Measurements from ENCODE around the gene CFAP410. TPM values are rescaled to one million over a fixed set of nuclear protein-coding genes. Genes with fewer than 3 reads are reported as not detected.
A peak's percentile ranks its signal among the peaks of the same experiment; 100 is the strongest.

Gene CFAP410
- total RNA-seq, 3 donors from 2014 or later (not counting 1 experiment from before 2014, with no cell fraction given) = 43.6 to 47.4 (median 46.7) TPM

GRCh38 chr21:44293551-44294231 is 45.5 kb downstream of the CFAP410 start:
- Histone ChIP-seq H3K9me3 (ENCODE audit: control insufficient read depth, insufficient read depth, low read length) (no peaks in the 10 kb centered on the region), H3K36me3 (ENCODE audit: control insufficient read depth, insufficient read depth, low read length) (no peaks in the 10 kb centered on the region), H3K4me3 (ENCODE audit: low read length) (no peak overlapping the region), H3K27ac (ENCODE audit: low read length) (no peak overlapping the region), H3K27me3 (ENCODE audit: control insufficient read depth, insufficient read depth, low read length) (no peaks in the 10 kb centered on the region), H3K4me1 (ENCODE audit: control insufficient read depth, insufficient read depth, low read length) (peaks cover 36% of the 10 kb centered on the region)
- Mint-ChIP-seq H3K27ac (no peak overlapping the region), H3K9me3 (no peaks in the 10 kb centered on the region), H3K36me3 (no peaks in the 10 kb centered on the region), H3K27me3 (ENCODE audit: low read depth in 2 of 2) (peaks cover 0 to 3% of the 10 kb centered on the region in 2 donors), H3K4me1 (peaks cover 11 to 18% of the 10 kb centered on the region in 2 donors), H3K4me3 (no peak overlapping the region)
- DNase-seq (peak in 1 of 2 donors; percentile 63), ATAC-seq (peak in 2 of 3 donors; percentile 8 to 16)
- 67% methylated on average over 33 of the region's 33 CpGs for WGBS (ENCODE audit: insufficient coverage)
- intact Hi-C loops (cut with micrococcal nuclease) = no loop called here
- TF ChIP-seq, protein P1, sequence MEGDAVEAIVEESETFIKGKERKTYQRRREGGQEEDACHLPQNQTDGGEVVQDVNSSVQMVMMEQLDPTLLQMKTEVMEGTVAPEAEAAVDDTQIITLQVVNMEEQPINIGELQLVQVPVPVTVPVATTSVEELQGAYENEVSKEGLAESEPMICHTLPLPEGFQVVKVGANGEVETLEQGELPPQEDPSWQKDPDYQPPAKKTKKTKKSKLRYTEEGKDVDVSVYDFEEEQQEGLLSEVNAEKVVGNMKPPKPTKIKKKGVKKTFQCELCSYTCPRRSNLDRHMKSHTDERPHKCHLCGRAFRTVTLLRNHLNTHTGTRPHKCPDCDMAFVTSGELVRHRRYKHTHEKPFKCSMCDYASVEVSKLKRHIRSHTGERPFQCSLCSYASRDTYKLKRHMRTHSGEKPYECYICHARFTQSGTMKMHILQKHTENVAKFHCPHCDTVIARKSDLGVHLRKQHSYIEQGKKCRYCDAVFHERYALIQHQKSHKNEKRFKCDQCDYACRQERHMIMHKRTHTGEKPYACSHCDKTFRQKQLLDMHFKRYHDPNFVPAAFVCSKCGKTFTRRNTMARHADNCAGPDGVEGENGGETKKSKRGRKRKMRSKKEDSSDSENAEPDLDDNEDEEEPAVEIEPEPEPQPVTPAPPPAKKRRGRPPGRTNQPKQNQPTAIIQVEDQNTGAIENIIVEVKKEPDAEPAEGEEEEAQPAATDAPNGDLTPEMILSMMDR (IDR thresholded peaks at IDR 0.05) = no peak

GRCh38 chr21:44292812-44293195 is 46.4 kb downstream of the CFAP410 start:
- WGBS (ENCODE audit: insufficient coverage) = 96% methylated on average over 15 of the region's 15 CpGs
- Histone ChIP-seq H3K4me3 (ENCODE audit: low read length) (no peak overlapping the region), H3K27me3 (ENCODE audit: control insufficient read depth, insufficient read depth, low read length) (no peaks in the 10 kb centered on the region), H3K27ac (ENCODE audit: low read length) (no peak overlapping the region), H3K9me3 (ENCODE audit: control insufficient read depth, insufficient read depth, low read length) (no peaks in the 10 kb centered on the region), H3K36me3 (ENCODE audit: control insufficient read depth, insufficient read depth, low read length) (no peaks in the 10 kb centered on the region), H3K4me1 (ENCODE audit: control insufficient read depth, insufficient read depth, low read length) (peaks cover 31% of the 10 kb centered on the region)
- DNase-seq (no peak), ATAC-seq (no peak)
- Mint-ChIP-seq H3K27me3 (ENCODE audit: low read depth in 2 of 2) (peaks cover 0 to 3% of the 10 kb centered on the region in 2 donors), H3K4me1 (peaks cover 2 to 11% of the 10 kb centered on the region in 2 donors), H3K4me3 (no peak overlapping the region), H3K27ac (no peak overlapping the region), H3K36me3 (no peaks in the 10 kb centered on the region), H3K9me3 (no peaks in the 10 kb centered on the region)
- TF ChIP-seq, protein P1 (IDR thresholded peaks at IDR 0.05) = no peak
- intact Hi-C loops (cut with micrococcal nuclease) = no loop called here

DNA sequence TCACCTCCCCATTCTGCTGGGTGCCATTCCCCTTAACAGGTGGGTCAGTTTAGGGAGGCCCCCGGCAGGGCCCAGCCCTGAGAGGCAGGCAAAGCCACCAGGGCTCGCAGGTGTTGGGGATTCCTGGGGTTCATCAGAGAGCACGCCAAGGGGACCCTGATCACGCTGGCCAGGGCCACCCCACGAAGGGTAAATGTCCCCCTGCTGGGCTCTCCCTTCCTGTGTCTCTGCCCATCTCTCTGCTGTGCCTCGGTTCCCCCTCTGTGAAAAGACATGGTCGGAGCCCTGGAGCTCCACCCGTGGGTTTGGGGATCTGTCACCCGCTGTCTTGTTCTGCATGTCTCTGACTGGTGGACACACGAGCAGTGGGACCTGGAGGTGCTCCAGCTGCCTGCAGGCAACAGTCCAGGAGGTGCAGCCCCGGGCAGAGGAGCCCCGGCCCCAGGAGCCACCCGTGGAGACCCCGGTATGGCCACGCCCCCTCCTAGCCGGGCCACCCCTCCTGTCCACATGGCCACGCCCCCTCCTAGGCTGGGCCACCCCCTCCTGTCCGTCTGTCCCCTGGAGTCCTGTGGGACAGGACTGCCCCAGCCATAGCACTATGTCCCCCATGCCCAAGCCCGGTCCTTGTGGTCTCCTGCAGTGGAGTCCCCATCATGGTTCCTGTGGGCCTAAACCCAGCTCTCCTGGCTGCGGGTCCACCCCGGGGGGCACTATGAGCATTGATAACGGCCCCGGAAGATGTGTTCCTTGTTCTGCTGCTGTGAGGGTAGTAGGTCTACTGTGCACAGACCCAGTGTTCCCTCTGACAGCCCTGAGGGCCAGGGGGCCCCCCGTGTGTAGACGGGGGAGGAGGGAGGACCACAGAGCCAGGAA is 47.0 kb downstream of the CFAP410 start:
- Mint-ChIP-seq H3K4me1 (peaks cover 0 to 6% of the 10 kb centered on the region in 2 donors), H3K4me3 (no peak overlapping the region), H3K27me3 (ENCODE audit: low read depth in 2 of 2) (peaks cover 0 to 3% of the 10 kb centered on the region in 2 donors), H3K9me3 (no peaks in the 10 kb centered on the region), H3K36me3 (no peaks in the 10 kb centered on the region), H3K27ac (no peak overlapping the region)
- 82% methylated on average over 25 of the region's 25 CpGs for WGBS (ENCODE audit: insufficient coverage)
- peaks cover 24% of the 10 kb centered on the region for H3K4me1 ChIP-seq (ENCODE audit: control insufficient read depth, insufficient read depth, low read length)
- ATAC-seq = no peak
- TF ChIP-seq, protein P1 (IDR thresholded peaks at IDR 0.05) = no peak
- H3K27ac ChIP-seq (ENCODE audit: low read length) = no peak overlapping the region
- no peak overlapping the region for H3K4me3 ChIP-seq (ENCODE audit: low read length)
- H3K9me3 ChIP-seq (ENCODE audit: control insufficient read depth, insufficient read depth, low read length) = no peaks in the 10 kb centered on the region
- no peaks in the 10 kb centered on the region for H3K36me3 ChIP-seq (ENCODE audit: control insufficient read depth, insufficient read depth, low read length)
- H3K27me3 ChIP-seq (ENCODE audit: control insufficient read depth, insufficient read depth, low read length) = no peaks in the 10 kb centered on the region
- DNase-seq = no peak
- intact Hi-C loops (cut with micrococcal nuclease) = no loop called here
